Tibial nerve (tissue), 3 donors: ENCODE measurements around the gene GNAT2.

Source experiments
- POLR2A ChIP-seq, 2 donors: fragments of 450-650 bp; IDR thresholded peaks; one replicate each; pipeline ENCODE4 v1.6.1; 2017; ENCODE audit warnings: antibody characterized with exemption in 2 of 2, mild to moderate bottlenecking in 2 of 2, moderate library complexity in 2 of 2
- TF ChIP-seq, protein P1 (sequence below), 5 experiments: fragments of 200-600 bp in 3 of 5; fragments of 450-650 bp in 2 of 5; sonication (generic) in 3 of 5; IDR thresholded peaks; one replicate each; pipeline ENCODE4 v1.5.1; 2016 to 2019; ENCODE audit warnings: antibody characterized with exemption in 5 of 5, mild to moderate bottlenecking in 3 of 5, moderate library complexity in 2 of 5

DNA sequence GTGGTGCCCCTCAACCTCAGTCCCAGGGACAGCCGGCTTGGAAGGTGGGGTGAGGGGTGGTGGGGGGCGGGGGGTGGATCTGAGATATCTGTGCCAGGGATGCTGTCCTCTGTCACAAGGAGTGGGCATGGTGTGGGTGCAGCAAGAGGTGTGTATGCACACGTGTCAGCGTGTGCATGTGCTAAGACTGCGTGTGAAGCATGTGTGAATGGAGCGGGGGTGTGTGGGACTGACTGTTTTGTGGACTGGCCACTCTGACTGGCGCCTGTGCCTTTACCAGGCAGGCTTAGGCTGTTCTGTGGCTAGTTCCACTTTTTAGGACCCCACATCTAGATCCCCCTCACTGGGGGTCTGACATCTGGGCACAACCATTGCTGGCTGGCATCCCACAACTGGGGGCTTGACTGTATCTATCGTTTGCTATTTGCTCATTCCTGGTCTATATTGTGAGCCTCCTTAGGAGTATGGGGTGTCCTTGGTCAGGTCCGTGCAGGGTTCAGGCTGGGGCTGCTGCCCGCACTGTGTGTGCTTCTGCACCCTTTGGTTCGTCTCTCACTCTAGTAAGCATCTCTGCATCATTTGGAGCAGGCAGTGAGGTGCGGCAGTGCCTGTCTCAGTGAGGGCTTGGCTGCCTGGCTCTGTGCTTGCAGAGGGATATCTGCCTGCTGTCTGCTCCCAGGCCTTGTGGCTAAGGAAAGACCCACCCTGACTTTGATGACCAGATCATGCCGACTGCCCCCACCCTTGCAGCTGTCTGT, 2.1 kb upstream of the GNAT2 start:
- TF ChIP-seq, protein P1, sequence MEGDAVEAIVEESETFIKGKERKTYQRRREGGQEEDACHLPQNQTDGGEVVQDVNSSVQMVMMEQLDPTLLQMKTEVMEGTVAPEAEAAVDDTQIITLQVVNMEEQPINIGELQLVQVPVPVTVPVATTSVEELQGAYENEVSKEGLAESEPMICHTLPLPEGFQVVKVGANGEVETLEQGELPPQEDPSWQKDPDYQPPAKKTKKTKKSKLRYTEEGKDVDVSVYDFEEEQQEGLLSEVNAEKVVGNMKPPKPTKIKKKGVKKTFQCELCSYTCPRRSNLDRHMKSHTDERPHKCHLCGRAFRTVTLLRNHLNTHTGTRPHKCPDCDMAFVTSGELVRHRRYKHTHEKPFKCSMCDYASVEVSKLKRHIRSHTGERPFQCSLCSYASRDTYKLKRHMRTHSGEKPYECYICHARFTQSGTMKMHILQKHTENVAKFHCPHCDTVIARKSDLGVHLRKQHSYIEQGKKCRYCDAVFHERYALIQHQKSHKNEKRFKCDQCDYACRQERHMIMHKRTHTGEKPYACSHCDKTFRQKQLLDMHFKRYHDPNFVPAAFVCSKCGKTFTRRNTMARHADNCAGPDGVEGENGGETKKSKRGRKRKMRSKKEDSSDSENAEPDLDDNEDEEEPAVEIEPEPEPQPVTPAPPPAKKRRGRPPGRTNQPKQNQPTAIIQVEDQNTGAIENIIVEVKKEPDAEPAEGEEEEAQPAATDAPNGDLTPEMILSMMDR (IDR thresholded peaks at IDR 0.05) = no peak
- TF ChIP-seq POLR2A (IDR thresholded peaks at IDR 0.05) = no peak
